Panc1 (cell line): Measurements from ENCODE around the gene ELMO1. TPM values are rescaled to one million over a fixed set of nuclear protein-coding genes. Genes with fewer than 3 reads are reported as not detected.

Experiments
- ATAC-seq: fragments of 200-7000 bp; cut with Tn5 transposase; 2 replicates; pipeline ENCODE4 v1.9.1; 2020; ENCODE audit warnings: mild to moderate bottlenecking, moderate library complexity
- BruUV-seq: library from RNA; stranded (reverse); fragments of 400-500 nt; replicated peaks from 2 replicates; lab custom pipeline; 2021; lab: Mats Ljungman, UMichigan
- CTCF ChIA-PET: fragments of 300-600 bp; sonication (Branson Sonifier 250); formaldehyde crosslinking; loops from one replicate; lab custom pipeline; 2022; ENCODE audit warnings: antibody characterized with exemption; lab: Charles Lee
- POLR2A ChIA-PET: fragments of 300-600 bp; sonication (Branson Sonifier 250); formaldehyde crosslinking; loops from one replicate; lab custom pipeline; 2022; ENCODE audit warnings: antibody characterized with exemption; lab: Charles Lee
- DNase-seq: peaks from one replicate; pipeline ENCODE4 v3.0.0-alpha.2; 2010; ENCODE audit warnings: low read depth, low spot score
- H3K27ac ChIP-seq: 2 replicates; pipeline ENCODE4 v1.5.1; 2011; ENCODE audit warnings: mild to moderate bottlenecking, low read length, inconsistent platforms
- H3K27me3 ChIP-seq: fragments of 200-500 bp; sonication (Bioruptor generic); 2 replicates; pipeline ENCODE4 v1.6.0; 2014; ENCODE audit warnings: low read length, inconsistent platforms; ENCODE audit not compliant: control insufficient read depth, insufficient read depth
- H3K36me3 ChIP-seq: fragments of 200-500 bp; sonication (Bioruptor generic); 2 replicates; pipeline ENCODE4 v1.5.1; 2014; ENCODE audit warnings: inconsistent platforms, mild to moderate bottlenecking, low read length, moderate library complexity; ENCODE audit not compliant: control insufficient read depth, insufficient read depth
- H3K4me1 ChIP-seq: 2 replicates; pipeline ENCODE4 v1.5.1; 2011; ENCODE audit warnings: inconsistent platforms, mild to moderate bottlenecking, low read length, moderate library complexity; ENCODE audit not compliant: control insufficient read depth, insufficient read depth
- H3K4me3 ChIP-seq, 2 experiments: 2 replicates each; pipeline ENCODE4 v1.5.1; 2011 to 2012; ENCODE audit warnings: low read depth in 2 of 2, low read length in 2 of 2, mild to moderate bottlenecking in 2 of 2, inconsistent platforms in 1 of 2, moderate library complexity in 1 of 2
- H3K9me3 ChIP-seq: fragments of 200-500 bp; sonication (Bioruptor generic); 2 replicates; pipeline ENCODE4 v1.5.1; 2014; ENCODE audit warnings: low read depth, mild to moderate bottlenecking, inconsistent platforms, low read length, moderate library complexity; ENCODE audit not compliant: control insufficient read depth, insufficient read depth
- CTCF ChIP-seq: fragments of 450-650 bp; IDR thresholded peaks from 2 replicates; pipeline ENCODE4 v1.5.1; 2017; ENCODE audit warnings: mild to moderate bottlenecking
- POLR2AphosphoS5 ChIP-seq: IDR thresholded peaks from 2 replicates; pipeline ENCODE4 v1.6.1; 2012; ENCODE audit warnings: mild to moderate bottlenecking, low read depth, low read length, moderate library complexity
- REST ChIP-seq, 2 experiments: IDR thresholded peaks; 2 replicates each; pipeline ENCODE4 v1.6.1; 2011 to 2012; ENCODE audit warnings: low read depth in 2 of 2, control low read depth in 1 of 2, low read length in 1 of 2, mild to moderate bottlenecking in 1 of 2, moderate library complexity in 1 of 2; ENCODE audit not compliant: insufficient read depth in 1 of 2
- SIN3A ChIP-seq: IDR thresholded peaks from 2 replicates; pipeline ENCODE4 v1.6.1; 2012; ENCODE audit warnings: low read depth, mild to moderate bottlenecking, low read length, moderate library complexity, borderline replicate concordance; ENCODE audit not compliant: insufficient read depth
- TCF7L2 ChIP-seq: IDR thresholded peaks from 2 replicates; pipeline ENCODE4 v1.6.1; 2011; ENCODE audit warnings: mild to moderate bottlenecking, low read depth, low read length, inconsistent platforms
- in situ Hi-C: cut with HindIII; loops from 2 replicates; pipeline ENCODE4 v1.10.0; 2016; ENCODE audit warnings: low sequenced_read_pairs, low pct_unique_long_range_greater_than_20kb
- intact Hi-C: fragments of 100-400 bp; cut with micrococcal nuclease; formaldehyde crosslinking; loops from one replicate; pipeline ENCODE4 v1.10.0; 2022; ENCODE audit not compliant: unreplicated experiment
- total RNA-seq: library from RNA; stranded (reverse); gene quantifications from one replicate; pipeline ENCODE4 v1.2.1, GENCODE V29; 2021; ENCODE audit not compliant: unreplicated experiment

Gene ELMO1
- total RNA-seq, 1 experiment from 2014 or later: 0.80 TPM

- ATAC-seq: no peak
- intact Hi-C loops (no loop called here), in situ Hi-C loops (no loop called here)
- DNase-seq: no peak
- BruUV-seq: no TSS peak
- H3K27me3 ChIP-seq: no peaks in the 10 kb centered on the region
- H3K27ac ChIP-seq: no peak overlapping the region
- H3K9me3 ChIP-seq: no peaks in the 10 kb centered on the region
- ChIA-PET CTCF (no interaction called here), POLR2A (interaction anchor here (0.7 kb wide), 1 partner anchor 37 kb away, joined by 4 read pairs; no protein-coding TSS in a partner anchor)
- H3K36me3 ChIP-seq: no peaks in the 10 kb centered on the region
- H3K4me3 ChIP-seq: no peak overlapping the region
- no peak for TF ChIP-seq REST (IDR thresholded peaks at IDR 0.05; ENCODE audit: insufficient read depth in 1 of 2, low read depth in 2 of 2, low read length in 1 of 2)
- TF ChIP-seq SIN3A: no peak
- no peak for TF ChIP-seq TCF7L2
- no peak for TF ChIP-seq CTCF
- TF ChIP-seq POLR2AphosphoS5: no peak
- no peaks in the 10 kb centered on the region for H3K4me1 ChIP-seq
Observed at GRCh38 chr7:36871355-36871738, 577.3 kb downstream of the ELMO1 start.

- ChIA-PET POLR2A (interaction anchor here (0.7 kb wide), 1 partner anchor 36 kb away, joined by 4 read pairs; no protein-coding TSS in a partner anchor), CTCF (no interaction called here)
- TF ChIP-seq SIN3A (no peak), POLR2AphosphoS5 (no peak), CTCF (no peak), TCF7L2 (no peak)
- ATAC-seq (no peak), DNase-seq (no peak)
- no peaks in the 10 kb centered on the region for H3K4me1 ChIP-seq
- no peaks in the 10 kb centered on the region for H3K27me3 ChIP-seq
- intact Hi-C loops (no loop called here), in situ Hi-C loops (no loop called here)
- H3K27ac ChIP-seq: no peak overlapping the region
- no TSS peak for BruUV-seq
- no peaks in the 10 kb centered on the region for H3K9me3 ChIP-seq
- H3K4me3 ChIP-seq: no peak overlapping the region
- no peaks in the 10 kb centered on the region for H3K36me3 ChIP-seq
Observed at GRCh38 chr7:36870625-36871354, 577.9 kb downstream of the ELMO1 start.
